NT2/D1 (cell line): ENCODE measurements around the gene CARTPT.

Experiments used
- SUZ12 ChIP-seq: IDR thresholded peaks from 2 replicates; pipeline ENCODE4 v1.6.1; 2011; ENCODE audit not compliant: insufficient read length, insufficient read depth; ENCODE audit errors: extremely low read depth
- YY1 ChIP-seq: IDR thresholded peaks from 2 replicates; pipeline ENCODE4 v1.6.1; 2011; ENCODE audit not compliant: insufficient read length, insufficient read depth
- ZNF274 ChIP-seq: IDR thresholded peaks from 2 replicates; pipeline ENCODE4 v1.6.1; 2011; ENCODE audit warnings: mild to moderate bottlenecking, low read depth, low read length

GRCh38 chr5:71751422-71751821 lies 32.3 kb downstream of the CARTPT start:
- TF ChIP-seq YY1 = no peak
- TF ChIP-seq SUZ12 = no peak
- no peak for TF ChIP-seq ZNF274
